ENCODE measurements around the gene GPHN.

DNA sequence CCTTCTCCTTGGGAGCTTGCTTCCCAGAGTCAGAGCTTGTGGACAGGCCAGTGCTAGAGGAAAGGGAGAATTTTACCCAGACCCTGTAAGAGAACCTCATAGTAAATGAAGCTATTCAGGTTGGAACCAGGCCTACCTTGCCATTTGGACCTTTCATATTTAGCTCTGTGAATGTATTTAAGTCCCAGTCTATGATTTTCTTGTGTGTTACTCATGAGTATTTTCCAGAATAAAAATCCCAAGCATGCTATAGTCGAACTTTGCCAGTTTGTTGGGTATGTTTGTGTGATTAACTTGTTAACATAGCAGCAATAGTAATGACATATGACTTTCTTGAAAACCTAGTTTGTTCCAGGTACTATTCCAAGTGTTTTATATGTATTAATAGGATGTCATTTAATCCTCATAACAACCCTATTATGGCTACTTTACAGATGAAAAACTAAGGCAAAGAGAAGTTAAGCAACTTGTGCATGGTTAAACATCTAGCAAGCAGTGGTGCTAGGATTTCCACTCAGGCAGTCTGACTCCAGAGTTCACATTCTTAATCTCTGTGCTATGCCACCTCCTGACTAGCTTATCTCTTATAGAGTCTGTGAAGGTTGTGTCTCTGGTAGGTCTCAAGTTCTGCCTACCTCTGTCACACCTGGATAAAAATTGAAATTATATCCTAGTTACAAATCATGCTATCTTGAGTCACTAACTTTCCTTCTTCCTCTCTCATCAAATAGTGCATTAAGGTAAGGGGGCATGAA is 633.4 kb downstream of the GPHN start:
- TF ChIP-seq ZNF274 (IDR thresholded peaks at IDR 0.05; ENCODE audit: borderline replicate concordance, extremely low read depth, low read length), result no peak
- no peak for TF ChIP-seq POLR2A (IDR thresholded peaks at IDR 0.05; ENCODE audit: control extremely low read depth in 1 of 2, low read depth in 2 of 2, low read length in 2 of 2)

Data from H1 (cell line).